HPDE6-E6E7 (cell line): ENCODE results near the gene FAM114A1.

Experiments
- DNase-seq: peaks from one replicate; pipeline ENCODE4 v3.0.0; 2011; ENCODE audit warnings: missing footprints; ENCODE audit errors: extremely low spot score

The FAM114A1 gene

DNA sequence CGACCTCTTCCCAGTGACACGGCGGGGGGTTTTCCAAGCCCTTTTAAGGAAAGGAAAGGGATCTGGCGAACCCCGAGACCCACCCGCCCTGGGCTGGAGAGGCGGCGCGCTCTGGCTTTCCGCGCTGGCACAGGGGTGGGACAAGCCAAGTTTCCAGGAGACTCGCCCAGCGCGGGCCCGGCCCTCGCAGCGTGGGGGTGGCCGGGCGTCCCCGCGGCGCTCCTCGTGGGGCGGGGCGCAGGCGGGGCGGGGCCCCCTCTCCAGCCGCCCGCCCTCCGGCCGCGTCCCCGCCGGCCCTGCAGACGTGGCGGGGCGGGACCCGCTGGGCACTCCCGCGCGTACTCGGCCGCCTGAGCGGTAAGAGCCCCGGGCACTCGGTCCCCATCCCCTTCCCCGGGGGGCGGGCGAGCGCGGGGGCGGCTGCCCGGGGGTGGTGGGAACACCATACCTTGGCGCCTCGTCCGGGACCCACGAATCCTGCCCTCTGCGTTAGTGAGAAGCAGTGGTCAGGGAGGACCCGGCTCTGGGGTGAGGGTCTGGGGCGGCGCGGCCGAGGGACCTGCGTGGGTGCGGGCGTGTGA lies at the start of gene FAM114A1:
FAM114A1 (plus strand) TSS at position 329 of the 581 bp plus-strand sequence. CDS start 10,273 bp downstream, outside the sequence.
- peak; percentile 72 for DNase-seq

DNA sequence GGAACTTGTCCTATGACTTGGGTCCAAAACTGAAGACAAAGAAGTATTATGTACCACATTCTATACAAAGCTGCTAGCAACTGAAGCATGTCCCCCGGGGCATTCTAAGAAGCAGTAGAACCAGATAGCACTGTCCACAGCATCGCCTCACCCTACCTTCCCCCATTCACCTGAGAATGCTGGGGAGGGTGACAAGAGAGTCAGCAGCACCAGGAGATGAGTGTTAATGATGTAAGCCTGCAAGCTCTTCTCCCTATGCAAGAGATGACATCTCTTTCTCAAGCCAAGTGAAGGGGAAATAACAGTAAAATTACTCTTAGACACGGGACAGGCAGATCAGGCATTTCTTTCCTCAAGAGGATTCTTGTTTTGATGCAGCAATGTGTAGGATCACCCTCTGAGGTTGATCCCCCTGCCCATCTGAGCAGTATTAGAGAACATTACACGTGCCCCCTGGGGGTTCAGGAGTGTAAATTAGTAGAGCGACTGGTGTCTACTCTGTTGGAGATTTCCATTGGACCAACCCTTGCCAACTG lies 49.1 kb upstream of the FAM114A1 start:
- peak; percentile 64 for DNase-seq

DNA sequence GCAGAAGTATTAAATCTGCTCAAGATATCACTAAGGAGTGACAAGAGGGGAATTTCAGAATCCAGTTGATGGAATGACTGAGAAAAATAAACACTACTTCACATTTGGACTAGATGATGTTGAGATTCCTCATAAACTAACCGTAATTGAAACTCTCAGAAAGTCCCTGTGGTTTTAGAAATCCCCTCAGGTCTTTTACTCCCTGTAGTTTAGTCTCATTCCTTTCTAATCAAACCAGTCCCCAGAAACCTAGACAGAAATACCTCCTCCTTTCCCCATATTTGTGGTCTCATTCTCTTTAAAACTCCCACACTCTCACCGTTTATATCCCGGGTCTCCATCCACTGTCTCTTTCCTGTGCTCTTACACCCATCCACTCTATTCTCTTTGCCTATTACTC lies 48.0 kb upstream of the FAM114A1 start:
- DNase-seq: no peak

DNA sequence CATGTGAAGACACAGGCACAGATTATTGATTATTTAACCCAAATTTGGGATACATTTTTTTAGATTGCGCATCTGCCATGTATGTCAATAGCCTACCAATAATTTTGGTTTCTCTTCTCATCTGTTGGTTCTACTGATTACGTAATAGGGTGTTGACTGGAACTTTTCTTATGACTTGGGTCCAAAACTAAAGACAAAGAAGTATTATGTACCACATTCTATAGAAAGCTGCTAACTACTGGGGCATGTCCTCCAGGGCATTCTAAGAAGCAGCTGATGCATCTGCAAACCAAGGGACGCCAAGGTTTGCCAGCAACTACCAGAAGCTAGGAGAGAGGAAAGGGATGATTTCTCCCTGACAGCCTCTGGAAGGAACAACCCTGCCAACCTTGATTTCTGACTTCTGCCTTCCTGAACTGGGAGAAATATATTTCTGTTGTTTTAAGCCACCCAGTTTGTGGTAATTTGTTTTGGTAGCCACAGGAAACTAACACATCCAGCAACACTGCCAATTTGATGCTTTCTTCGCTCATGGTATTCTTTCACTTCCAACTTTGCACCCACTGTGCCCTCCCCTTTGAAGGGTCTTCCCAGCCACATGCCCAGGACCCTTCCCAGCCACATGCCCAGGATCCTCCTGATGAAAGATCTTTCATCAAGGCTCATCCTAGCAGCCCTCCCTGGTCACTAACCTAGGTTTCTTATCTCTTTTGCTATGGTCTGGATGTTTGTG lies 47.1 kb upstream of the FAM114A1 start:
- no peak for DNase-seq

DNA sequence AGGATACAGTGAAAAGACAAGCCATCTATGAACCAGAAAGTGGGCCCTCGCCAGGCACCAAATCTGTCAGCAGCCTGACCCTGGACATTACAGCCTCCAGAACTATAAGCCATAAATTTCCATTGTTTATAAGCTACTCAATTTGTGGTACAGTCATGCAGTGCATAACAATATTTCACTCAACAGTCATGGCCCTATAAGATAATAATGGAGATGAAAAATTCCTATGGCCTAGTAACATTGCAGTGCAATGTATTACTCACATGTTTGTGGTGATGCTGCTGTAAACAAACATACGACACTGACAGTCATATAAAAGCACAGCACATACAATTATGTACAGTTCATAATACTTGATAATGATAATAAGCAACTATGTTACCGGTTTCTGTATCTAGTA lies 45.9 kb upstream of the FAM114A1 start:
- no peak for DNase-seq

DNA sequence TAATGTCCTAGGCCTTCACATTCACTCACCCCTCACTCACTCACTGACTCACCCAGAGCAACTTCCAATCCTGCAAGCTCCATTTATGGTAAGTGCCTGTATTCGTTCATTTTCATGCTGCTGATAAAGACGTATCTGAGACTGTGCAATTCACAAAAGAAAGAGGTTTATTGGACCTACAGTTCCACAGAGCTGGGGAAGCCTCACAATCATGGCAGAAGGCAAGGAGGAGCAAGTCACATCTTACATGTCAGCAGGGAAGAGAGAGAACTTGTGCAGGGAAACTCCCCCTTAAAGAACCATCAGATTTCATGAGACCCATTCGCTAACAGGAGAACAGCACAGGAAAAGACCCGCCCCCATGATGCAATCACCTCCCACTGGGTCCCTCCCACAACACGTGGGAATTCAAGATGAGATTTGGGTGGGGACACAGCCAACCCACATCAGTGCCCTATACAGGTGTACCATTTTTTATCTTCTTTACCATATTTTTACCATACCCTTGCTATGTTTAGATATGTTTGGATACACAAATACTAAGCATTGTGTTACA lies 44.8 kb upstream of the FAM114A1 start:
- no peak for DNase-seq

DNA sequence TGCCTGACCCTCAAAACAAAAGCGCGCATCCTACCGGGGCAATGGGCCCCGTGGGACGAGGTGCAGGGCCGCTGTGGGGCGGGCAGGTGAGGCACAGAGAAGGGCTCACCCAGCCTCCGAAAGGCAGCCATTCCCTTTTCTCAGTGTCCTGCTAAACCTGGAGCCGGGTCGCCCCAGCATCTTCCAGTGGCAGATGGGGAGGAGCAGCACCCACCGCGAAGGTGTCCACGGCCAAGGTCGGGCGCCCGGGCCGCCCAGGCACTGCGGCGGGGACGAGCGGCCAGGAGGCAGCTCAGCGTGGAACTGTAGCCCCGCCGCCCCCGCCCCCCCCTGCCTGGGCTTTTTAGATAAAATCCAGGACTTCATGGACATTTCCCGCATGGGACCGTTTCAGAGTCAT lies 43.8 kb upstream of the FAM114A1 start:
- no peak for DNase-seq

DNA sequence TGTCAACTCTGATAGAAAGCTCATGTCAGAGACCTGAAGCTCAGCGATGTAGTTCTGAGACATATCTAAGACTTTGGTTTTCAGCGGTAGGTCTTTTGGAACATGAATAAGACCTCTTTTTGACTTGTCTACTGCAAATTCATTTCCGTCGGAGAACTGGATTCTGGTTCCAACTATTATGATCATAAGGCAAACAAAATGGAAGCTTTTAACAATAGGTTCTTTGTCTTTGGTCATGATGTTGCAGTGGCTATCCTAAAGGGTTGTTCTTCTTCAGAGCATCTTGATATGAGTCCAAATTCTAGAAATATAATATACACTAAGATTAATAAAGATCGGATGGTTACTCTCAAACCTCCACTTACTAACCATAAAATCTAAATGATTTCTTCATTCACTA lies 38.4 kb upstream of the FAM114A1 start:
- DNase-seq: no peak

DNA sequence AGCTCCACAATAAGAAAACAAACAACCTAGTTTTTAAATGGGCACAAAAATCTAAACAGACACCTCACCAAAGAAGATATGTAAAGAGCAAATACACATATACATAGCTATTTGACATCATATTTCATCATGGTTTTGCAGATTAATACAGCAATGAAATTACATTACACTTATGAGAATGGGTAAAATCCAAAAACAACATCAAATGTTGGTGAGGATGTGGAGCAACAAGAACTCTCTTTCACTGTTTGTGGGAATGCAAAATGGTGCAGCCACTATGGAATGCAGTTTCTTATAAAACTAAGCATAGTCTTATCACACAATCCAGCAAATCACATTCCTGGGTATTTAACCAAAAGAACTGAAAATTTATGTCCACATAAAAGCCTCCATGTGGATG lies 36.0 kb upstream of the FAM114A1 start:
- DNase-seq: no peak

DNA sequence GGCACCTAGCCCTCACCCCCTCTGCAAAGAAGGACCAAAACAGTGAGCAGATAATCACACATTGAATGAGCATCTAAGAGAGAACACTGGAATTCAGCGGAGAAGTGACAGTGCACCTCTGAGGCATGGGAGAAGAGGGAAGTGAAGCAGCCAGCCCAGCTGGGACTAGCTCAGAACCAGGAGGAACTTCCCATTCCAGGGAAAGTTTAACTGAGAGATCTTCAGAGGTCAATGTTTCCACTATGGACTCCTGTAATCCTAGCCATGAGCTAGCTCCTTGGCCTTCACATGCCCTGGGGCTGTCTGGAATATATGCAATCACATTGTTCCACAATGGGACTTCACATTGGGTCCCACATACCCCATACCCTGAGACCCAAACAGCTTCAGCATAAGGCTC lies 35.4 kb upstream of the FAM114A1 start:
- no peak for DNase-seq

DNA sequence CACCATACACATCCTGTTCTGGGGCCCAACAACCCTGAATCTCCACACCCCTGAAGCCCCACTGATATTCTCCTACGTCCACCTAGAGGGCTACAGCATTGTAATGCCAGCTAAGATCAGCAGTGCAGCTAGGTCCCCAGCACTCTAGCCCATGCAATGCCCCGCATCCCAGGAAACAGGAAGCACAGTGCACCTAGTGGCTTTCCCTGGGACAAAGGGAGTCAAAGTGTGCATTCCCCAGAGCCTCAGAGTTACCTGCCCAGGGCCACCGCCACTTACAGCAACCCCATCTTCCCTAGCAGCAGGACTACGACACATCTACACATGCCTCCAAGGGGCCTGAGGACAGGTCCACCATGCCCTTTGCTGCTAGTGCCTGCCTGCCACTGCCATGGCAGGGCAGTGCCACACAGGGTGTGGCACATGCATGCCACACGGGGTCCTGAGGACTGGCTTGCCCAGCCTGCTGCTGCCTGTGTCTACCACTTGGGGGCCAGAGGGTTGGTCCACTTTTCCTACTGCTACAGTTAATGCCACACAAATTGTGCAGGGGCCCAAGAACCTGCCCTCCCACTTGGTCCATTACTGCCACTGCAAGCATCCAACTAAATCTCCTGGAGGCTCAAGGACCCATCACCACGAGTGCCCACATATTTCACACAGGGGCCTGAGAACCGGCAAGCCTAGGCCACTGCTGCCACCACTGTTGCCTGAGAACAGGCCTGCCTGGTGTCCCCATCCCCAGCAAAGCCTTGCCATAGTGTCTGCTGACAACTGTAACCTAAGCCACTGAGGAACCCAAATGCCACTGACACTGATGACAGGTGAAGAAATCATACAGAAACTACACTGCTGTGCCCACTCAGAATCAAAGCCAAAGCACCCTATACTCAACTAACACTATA lies 34.7 kb upstream of the FAM114A1 start:
- no peak for DNase-seq

DNA sequence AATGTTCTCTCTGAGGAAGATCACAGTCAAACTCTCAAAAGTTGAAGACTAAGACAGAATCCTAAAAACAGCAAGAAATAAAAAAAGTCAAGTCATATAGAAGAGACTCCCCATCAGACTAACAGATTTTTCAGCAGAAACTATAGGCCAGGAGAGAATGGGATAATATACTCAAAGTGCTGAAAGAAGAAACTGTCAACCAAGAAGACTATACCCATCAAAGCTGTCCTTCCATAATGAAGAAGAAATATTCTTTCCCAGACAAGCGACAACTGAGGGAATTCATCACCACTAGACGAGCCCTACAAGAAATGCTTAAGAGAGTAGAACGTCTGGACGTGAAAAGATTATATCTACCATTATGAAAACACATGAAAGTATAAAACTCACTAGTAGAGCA lies 33.0 kb upstream of the FAM114A1 start:
- no peak for DNase-seq

DNA sequence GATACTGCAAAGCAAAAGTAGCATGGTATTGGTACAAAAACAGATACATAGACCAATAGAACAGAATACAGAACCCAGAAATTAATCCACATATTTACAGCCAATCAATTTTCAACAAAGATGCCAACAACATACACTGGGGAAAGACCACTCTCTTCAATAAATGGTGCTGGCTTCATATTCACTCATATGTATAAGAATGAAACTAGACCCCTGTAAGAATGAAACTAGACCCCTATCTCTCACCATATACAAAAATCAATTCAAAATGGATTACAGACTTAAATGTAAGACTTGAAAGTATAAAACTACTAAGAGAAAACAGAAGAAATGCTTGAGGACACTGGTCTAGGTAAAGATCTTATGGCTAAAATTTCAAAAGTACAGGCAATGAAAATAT lies 30.3 kb upstream of the FAM114A1 start:
- no peak for DNase-seq

DNA sequence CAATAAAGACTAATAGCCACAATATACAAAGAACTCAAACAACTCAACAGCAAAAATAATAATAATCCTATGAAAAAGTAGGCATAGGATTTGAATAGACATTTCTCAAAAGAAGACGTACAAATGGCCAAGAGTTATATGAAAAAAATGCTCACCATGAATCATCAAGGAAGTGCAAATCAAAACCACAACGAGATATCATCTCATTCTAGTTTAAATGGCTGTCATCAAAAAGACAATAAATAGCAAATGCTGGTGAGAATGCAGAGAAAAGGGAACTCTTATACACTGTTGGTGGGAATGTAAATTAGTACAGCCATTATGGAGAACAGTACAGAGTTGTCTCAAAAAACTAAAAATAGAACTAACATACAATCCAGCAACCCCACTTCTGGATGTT lies 29.8 kb upstream of the FAM114A1 start:
- no peak for DNase-seq

DNA sequence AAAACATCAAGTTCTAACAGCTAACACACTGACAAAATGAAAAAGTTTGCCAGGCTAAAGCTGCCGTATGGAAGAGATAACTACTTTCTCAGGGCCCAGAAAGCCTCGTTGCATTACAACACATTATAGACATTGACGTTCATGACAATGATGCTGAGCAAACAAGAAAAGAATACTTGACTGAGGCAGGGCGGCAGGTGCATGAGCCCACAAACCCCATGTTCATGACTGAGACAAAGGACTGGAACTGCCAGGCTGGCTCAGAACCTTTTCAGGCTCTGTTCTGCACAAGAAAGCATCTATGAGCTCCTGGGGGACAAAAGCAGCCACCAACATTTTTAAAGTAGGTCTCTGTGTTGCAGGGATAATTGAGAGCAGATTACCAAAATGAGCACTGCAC lies 24.6 kb upstream of the FAM114A1 start:
- DNase-seq: no peak

DNA sequence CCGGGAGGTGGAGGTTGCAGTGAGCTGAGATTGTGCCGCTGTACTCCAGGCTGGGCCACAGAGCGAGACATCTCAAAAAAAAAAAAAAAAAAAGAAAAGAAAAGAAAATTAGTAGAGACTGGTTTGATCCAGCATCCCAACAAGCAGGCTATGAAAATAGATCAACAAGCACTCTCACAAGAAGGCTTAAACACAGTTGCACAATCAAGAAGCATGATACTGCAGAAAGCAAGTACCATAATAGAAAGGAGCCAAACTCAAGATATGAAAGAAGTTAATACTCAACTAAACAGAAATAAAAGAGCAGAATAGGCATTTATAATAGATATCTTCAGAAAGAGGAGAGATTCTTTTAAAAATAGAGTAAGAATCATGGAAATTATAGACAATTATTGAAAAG lies 21.6 kb upstream of the FAM114A1 start:
- no peak for DNase-seq

DNA sequence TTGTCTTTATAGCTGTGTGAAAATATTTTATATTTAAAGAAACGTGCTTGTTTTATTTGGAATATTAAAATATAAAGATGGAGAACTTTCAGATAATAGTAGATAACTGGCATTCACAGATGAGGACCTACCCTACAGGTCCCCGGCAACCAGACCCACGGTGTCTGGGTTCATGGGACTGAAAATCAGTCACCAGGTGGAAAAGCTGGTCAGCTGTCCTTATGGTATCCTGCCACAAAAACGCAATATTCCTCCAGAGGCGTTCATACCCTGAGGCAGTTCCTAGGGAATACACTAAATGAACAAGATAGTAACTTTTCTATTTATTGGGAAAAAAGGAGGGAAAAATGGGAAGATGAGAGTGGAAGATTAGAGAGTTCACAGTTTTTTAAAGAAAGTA lies 12.1 kb upstream of the FAM114A1 start:
- no peak for DNase-seq

DNA sequence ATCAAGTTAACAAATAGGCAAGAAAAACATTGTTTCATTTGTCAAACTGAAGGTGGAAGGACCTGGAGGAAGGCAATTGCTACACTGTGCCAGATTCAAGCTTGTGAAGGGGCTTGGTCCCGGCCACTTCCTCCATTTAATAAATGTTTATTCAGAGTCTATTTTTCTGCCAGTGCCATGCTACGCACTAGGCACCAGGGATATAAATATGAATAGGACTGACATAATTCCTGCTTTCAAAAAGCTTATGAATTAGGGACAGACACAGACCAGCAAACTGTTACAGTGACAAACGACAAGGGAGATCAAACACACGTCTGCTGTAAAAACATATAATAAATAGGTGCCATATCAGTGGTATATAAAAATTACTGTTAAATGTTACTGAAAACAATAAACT lies 11.6 kb upstream of the FAM114A1 start:
- DNase-seq: no peak

DNA sequence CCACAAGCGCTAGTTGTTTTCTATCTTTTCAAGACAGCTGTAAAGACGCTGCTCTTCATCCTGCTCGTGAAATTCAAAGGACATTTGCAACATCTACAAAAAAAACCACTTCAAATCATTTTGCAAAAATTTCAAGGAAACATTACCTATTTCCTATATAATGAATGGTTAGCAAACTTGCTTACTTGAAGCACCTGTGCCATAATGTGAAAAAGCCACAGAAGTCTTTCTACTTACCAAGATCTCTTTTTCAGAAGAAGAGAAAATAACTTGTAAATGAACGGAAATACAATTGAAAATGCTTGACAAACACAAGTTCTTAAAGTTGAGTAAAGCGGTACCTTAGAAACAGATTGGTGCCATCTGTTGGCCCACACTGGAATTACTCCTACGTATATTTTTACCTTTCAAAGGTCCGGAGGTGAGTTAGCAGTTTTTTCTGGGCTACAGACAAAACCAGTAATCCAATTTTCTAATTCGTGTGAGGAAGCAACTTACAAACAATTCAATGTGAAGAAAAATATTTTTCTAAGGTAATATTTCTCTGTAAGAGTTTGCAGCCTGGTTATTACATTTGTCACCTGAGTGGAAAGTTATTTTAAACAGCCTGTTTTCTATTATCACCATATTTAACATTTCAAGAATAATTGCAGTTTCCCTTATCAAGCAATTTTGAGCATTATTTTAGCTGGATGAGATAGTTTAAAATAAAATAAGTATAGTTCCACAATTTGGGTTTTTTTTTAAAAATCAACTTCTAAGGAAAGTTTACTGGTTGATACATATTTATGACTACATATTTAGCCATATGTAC lies 10.9 kb upstream of the FAM114A1 start, which contains the start of gene TLR6:
TLR6 (minus strand) TSS at position 294 of the 814 bp plus-strand sequence. CDS start 27,344 bp downstream, outside the sequence.
- DNase-seq: peak; percentile 21

DNA sequence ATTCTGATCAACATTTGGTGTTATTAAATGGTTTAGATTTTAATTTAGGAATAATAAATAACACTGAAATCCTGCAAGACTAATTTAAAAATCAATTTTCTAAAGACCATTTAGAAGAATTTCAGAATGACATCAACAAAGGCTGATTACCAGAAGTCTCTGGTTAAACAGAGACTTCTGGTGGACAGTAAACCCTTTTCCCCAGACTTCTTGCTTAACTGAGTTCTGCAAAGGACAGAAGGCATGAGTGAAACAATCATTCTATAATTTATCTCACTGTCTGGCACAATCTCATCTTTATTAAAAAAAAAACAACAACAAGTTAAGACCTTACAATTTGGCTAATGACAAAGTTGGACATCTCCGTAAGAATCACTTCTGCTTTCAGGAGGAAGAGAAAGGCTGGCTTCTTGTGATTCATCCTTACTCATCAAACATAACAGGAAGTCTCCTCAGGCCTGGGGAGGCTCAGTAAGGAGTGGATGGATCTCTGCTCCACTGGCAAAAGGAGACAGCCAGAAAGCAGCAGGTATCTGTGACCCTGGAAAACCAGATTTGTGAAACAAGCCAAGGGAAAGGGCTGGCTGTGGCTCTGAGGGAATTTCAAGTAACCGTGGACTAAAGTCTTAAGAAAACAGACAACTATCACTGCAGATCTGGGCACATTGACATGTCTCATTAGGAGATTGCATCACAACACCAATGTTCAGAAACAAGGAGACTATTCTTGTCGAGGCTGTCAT lies 10.1 kb upstream of the FAM114A1 start:
- peak; percentile 85 for DNase-seq

DNA sequence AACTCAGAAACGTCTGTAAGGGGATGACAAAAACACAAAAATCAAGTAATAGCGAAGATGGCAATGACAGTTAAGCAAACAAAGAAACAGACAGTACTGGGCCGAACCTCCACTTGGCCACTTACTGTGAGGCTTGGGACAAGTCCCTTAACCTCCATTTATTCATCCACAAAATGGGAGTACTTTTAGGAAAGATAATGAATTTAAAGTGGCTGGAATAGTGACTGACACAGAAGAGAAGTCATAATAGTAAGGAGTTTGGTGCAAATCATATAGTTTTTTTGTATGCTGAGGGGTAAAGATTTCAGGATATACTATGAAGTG lies 9.5 kb upstream of the FAM114A1 start:
- DNase-seq: no peak
